Activated T-cell treated with anti-CD3 and anti-CD28 coated beads, Interleukin-2, amount 50 U/mL, for 72 hours (primary cell): ENCODE results near the gene FEM1A. TPM values are rescaled to one million over a fixed set of nuclear protein-coding genes. Genes with fewer than 3 reads are reported as not detected.
A peak's percentile ranks its signal among the peaks of the same experiment; 100 is the strongest.
"Not testable (repeated sequence)": the region's sequence is repeated elsewhere in the genome, so short reads cannot be mapped to it uniquely, and the experiment has no call there.

Source experiments
- ATAC-seq, 2 donors: fragments of 150-1000 bp; cut with Tn5 transposase; replicated peaks in 1 of 2; 2 replicates each; pipeline ENCODE4 v1.10.0; 2021; ENCODE audit warnings: moderate library complexity in 2 of 2, mild to moderate bottlenecking in 1 of 2
- DNase-seq, 2 donors: peaks; one replicate each; pipeline ENCODE4 v3.0.0; 2021 to 2022; ENCODE audit warnings: mixed read lengths in 1 of 2
- H3K27ac Mint-ChIP-seq: one replicate; pipeline ENCODE4 v1.8.0; 2022; ENCODE audit warnings: mild to moderate bottlenecking, moderate library complexity, mixed read lengths
- H3K27me3 Mint-ChIP-seq: one replicate; pipeline ENCODE4 v1.8.0; 2022; ENCODE audit warnings: low read depth, mixed read lengths
- H3K36me3 Mint-ChIP-seq, 2 donors: one replicate each; pipeline ENCODE4 v1.8.0; 2022; ENCODE audit warnings: mixed read lengths in 2 of 2, mild to moderate bottlenecking in 1 of 2; ENCODE audit not compliant: insufficient read depth in 2 of 2
- H3K4me1 Mint-ChIP-seq: one replicate; pipeline ENCODE4 v1.8.0; 2022; ENCODE audit warnings: low read depth, mixed read lengths
- H3K4me3 Mint-ChIP-seq, 2 donors: one replicate each; pipeline ENCODE4 v1.8.0; 2022; ENCODE audit warnings: mild to moderate bottlenecking in 2 of 2, mixed read lengths in 2 of 2, moderate library complexity in 2 of 2
- H3K9me3 Mint-ChIP-seq, 2 donors: one replicate each; pipeline ENCODE4 v1.8.0; 2022; ENCODE audit warnings: mixed read lengths in 2 of 2
- total RNA-seq, 2 donors: library from RNA; stranded (reverse); gene quantifications; one replicate each; pipeline ENCODE4 v1.2.3, GENCODE V29; 2022

Gene FEM1A
- total RNA-seq, 2 donors from 2014 or later = 9.8 to 11.8 TPM

- H3K27me3 Mint-ChIP-seq = no peaks in the 10 kb centered on the region
- no peak for DNase-seq
- H3K27ac Mint-ChIP-seq = peak overlapping the region; percentile 87
- ATAC-seq = no peak
- H3K4me3 Mint-ChIP-seq = peak overlapping the region; percentile 51 to 70
- H3K36me3 Mint-ChIP-seq = peaks cover 5 to 8% of the 10 kb centered on the region in 2 donors
- no peaks in the 10 kb centered on the region for H3K9me3 Mint-ChIP-seq
- H3K4me1 Mint-ChIP-seq = peaks cover 33% of the 10 kb centered on the region
Measured at GRCh38 chr19:4829001-4829712, 37.6 kb downstream of the FEM1A start.

GRCh38 chr19:4830332-4830731 is 38.8 kb downstream of the FEM1A start:
- Mint-ChIP-seq H3K27ac (peak overlapping the region; percentile 98), H3K9me3 (no peaks in the 10 kb centered on the region), H3K4me1 (peaks cover 33% of the 10 kb centered on the region), H3K4me3 (peak overlapping the region; percentile 89 to 91), H3K36me3 (peaks cover 5 to 8% of the 10 kb centered on the region in 2 donors), H3K27me3 (no peaks in the 10 kb centered on the region)
- no peak for DNase-seq
- ATAC-seq = no peak

- no peak for DNase-seq
- ATAC-seq = no peak
- Mint-ChIP-seq H3K9me3 (no peaks in the 10 kb centered on the region), H3K4me3 (peak overlapping the region; percentile 89 to 91), H3K27ac (peak overlapping the region; percentile 98), H3K4me1 (peaks cover 33% of the 10 kb centered on the region), H3K27me3 (no peaks in the 10 kb centered on the region), H3K36me3 (peaks cover 5 to 8% of the 10 kb centered on the region in 2 donors)
Measured at GRCh38 chr19:4830768-4831265, 39.3 kb downstream of the FEM1A start.

DNA sequence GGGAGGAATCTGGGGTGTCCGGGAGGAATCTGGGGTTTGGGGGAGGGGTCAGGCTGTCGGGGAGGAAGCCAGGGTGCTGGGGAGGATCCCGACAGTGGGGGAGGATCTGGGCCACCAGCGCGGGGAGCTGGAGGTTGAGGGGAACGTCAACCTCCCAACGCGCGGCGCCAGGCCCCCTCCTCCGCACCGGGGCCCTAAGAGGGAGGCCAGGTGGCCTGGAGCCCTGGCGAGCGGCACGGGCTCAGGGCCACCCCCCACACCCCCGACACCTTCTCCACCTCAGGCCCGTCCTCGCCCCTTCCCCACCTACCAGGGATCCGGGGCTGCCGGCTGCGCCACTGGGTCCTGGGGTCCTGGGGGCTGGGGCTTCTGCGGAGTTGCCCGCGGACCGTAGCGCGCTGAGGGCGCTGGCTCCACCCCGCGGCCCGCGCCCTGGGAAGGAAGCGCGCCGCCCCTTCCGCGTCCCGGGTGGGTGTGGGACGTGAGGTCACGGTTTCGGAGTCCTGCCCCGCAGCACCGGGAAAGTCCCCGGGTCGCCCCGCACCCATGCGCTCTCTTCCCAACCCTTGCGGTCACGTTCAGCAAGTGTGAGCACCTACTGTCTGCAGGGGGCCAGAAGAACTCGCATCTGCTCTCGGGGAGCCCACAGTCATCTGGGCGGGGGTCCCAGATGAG is 39.9 kb downstream of the FEM1A start, which contains the start of gene TICAM1:
Gene TICAM1 (minus strand): TSS at position 409 of the 675 bp plus-strand sequence. CDS start 13,335 bp downstream, outside the sequence.
- Mint-ChIP-seq H3K36me3 (peaks cover 5 to 8% of the 10 kb centered on the region in 2 donors), H3K27me3 (no peaks in the 10 kb centered on the region), H3K4me1 (peaks cover 33% of the 10 kb centered on the region), H3K4me3 (peak within 1 kb of the TSS; percentile 89 to 91), H3K9me3 (no peaks in the 10 kb centered on the region), H3K27ac (peak within 1 kb of the TSS; percentile 98)
- DNase-seq (peak; percentile 83), ATAC-seq (peak; percentile 96 to 98)

- Mint-ChIP-seq H3K27ac (peak overlapping the region; percentile 57), H3K4me1 (peaks cover 33% of the 10 kb centered on the region), H3K4me3 (peak overlapping the region; percentile 89 to 91)
- not testable (repeated sequence) for H3K9me3 Mint-ChIP-seq, ATAC-seq, H3K36me3 Mint-ChIP-seq, DNase-seq, H3K27me3 Mint-ChIP-seq
Measured at GRCh38 chr19:4831979-4832340, 40.4 kb downstream of the FEM1A start.

DNA sequence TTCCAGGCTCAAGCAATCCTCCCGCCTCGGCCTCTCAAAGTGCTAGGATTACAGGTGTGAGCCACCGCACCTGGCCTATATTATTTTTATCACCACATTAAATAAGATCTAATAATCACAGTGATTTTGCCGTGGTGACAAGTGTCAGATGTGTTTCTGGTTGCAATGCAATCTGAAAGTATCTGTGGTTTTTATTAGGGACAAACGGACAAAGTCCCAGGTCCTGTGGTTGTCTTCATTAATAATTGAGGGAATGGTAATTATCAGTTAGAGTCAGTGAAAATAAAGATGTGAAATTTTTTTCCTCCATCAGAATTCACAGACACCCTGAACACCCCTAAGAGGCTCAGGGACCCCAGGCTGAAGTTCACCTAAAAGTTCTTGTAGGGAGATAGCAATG is 41.2 kb downstream of the FEM1A start:
- H3K27ac Mint-ChIP-seq = peak overlapping the region; percentile 79
- H3K4me1 Mint-ChIP-seq = peaks cover 29% of the 10 kb centered on the region
- H3K27me3 Mint-ChIP-seq = no peaks in the 10 kb centered on the region
- DNase-seq (no peak), ATAC-seq (no peak)
- peaks cover 5 to 8% of the 10 kb centered on the region in 2 donors for H3K36me3 Mint-ChIP-seq
- no peaks in the 10 kb centered on the region for H3K9me3 Mint-ChIP-seq
- peak overlapping the region; percentile 63 for H3K4me3 Mint-ChIP-seq

GRCh38 chr19:4839192-4839591 is 47.7 kb downstream of the FEM1A start:
- Mint-ChIP-seq H3K9me3 (no peaks in the 10 kb centered on the region), H3K4me1 (peaks cover 15% of the 10 kb centered on the region)

DNA sequence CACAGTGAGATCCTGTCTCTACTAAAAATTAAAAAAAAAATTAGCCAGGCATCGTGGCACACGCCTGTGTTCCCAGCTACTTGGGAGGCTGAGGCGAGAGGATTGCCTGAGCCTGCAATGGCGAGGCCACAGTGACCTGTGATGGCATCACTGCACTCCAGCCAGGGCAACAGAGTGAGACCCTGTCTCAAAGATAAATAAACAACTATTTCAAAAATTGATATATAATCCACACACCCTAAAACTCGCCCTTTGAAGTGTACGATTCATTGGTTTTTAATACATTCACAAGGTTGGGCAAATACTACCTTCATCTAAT is 52.1 kb downstream of the FEM1A start:
- peaks cover 7 to 16% of the 10 kb centered on the region in 2 donors for H3K36me3 Mint-ChIP-seq
- no peak for ATAC-seq
- H3K4me3 Mint-ChIP-seq = no peak overlapping the region
- H3K9me3 Mint-ChIP-seq = no peaks in the 10 kb centered on the region
- H3K4me1 Mint-ChIP-seq = peaks cover 15% of the 10 kb centered on the region
- DNase-seq = no peak
- no peaks in the 10 kb centered on the region for H3K27me3 Mint-ChIP-seq
- no peak overlapping the region for H3K27ac Mint-ChIP-seq

More at GRCh38 chr19:4839192-4839591, 47.7 kb downstream of the FEM1A start:
- ATAC-seq (no peak), DNase-seq (no peak)
- Mint-ChIP-seq H3K4me3 (no peak overlapping the region), H3K27ac (no peak overlapping the region), H3K27me3 (no peaks in the 10 kb centered on the region), H3K36me3 (peaks cover 7 to 15% of the 10 kb centered on the region in 2 donors)

GRCh38 chr19:4844348-4845179 is 53.0 kb downstream of the FEM1A start:
- no peak overlapping the region for H3K27ac Mint-ChIP-seq
- no peak overlapping the region for H3K4me3 Mint-ChIP-seq
- peaks cover 15% of the 10 kb centered on the region for H3K4me1 Mint-ChIP-seq
- peaks cover 7 to 16% of the 10 kb centered on the region in 2 donors for H3K36me3 Mint-ChIP-seq
- no peaks in the 10 kb centered on the region for H3K9me3 Mint-ChIP-seq
- ATAC-seq = no peak
- no peaks in the 10 kb centered on the region for H3K27me3 Mint-ChIP-seq
- no peak for DNase-seq

DNA sequence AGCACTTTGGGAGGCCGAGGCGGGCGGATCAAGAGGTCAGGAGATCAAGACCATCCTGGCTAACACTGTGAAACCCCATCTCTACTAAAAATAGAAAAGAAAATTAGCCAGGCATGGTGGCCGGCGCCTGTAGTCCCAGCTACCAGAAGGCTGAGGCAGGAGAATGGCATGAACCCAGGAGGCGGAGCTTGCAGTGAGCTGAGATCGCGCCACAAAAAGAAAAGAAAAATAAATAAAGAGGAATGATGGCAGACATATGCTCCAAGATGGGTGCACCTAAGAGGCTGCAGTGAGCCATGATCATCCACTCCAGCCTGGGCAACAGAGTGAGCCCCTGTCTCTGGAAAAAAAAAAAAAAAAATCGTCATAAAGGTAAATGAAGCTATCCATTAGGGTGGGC is 54.4 kb downstream of the FEM1A start:
- not testable (repeated sequence) for H3K4me1 Mint-ChIP-seq, H3K4me3 Mint-ChIP-seq

DNA sequence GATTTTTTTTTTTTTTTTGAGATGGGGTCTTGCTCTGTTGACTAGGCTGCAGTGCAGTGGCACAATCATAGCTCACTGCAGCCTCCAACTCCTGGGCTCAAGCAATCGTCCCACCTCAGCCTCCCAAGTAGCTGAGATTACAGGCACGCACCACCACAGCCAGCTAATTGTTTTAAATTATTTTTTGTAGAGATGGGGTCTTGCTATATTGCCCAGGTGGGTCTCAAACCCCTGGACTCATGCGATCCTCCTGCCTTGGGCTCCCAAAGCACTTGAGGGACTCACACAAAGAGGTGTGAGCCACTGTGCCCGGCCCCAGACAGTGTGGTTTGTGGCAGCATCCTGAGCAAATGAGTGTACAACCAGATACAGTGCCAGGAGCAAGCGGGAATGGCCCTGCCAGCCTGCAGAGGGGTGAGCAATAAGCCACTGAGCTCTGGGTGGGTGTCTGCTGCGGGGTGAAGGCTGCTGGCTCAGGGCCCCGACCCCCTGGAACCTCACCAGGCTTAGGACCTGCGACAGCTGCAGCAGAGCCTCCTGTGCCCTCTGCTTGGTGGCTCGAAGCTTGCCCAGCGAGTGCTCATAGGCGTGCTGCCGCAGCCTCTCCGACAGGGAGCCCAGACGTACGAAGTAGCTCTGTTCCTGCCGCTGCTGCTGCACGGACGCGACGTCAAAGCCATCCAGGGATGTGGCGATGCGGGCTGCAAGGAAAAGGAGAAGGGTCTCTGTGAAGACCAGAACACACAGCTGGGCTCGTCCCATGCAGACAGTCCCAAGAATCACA is 55.8 kb downstream of the FEM1A start:
- no peaks in the 10 kb centered on the region for H3K27me3 Mint-ChIP-seq
- H3K27ac Mint-ChIP-seq = no peak overlapping the region
- no peak for DNase-seq
- no peak for ATAC-seq
- H3K4me3 Mint-ChIP-seq = no peak overlapping the region
- H3K9me3 Mint-ChIP-seq = no peaks in the 10 kb centered on the region
- no peaks in the 10 kb centered on the region for H3K4me1 Mint-ChIP-seq
- H3K36me3 Mint-ChIP-seq = peaks cover 2 to 9% of the 10 kb centered on the region in 2 donors

More for the DNA sequence above, 54.4 kb downstream of the FEM1A start:
- ATAC-seq, DNase-seq, H3K9me3 Mint-ChIP-seq, H3K27ac Mint-ChIP-seq, H3K27me3 Mint-ChIP-seq: not testable (repeated sequence)
- peaks cover 6 to 12% of the 10 kb centered on the region in 2 donors for H3K36me3 Mint-ChIP-seq

GRCh38 chr19:4849019-4849418 is 57.5 kb downstream of the FEM1A start:
- Mint-ChIP-seq H3K4me1 (no peaks in the 10 kb centered on the region), H3K27me3 (no peaks in the 10 kb centered on the region), H3K27ac (no peak overlapping the region), H3K9me3 (no peaks in the 10 kb centered on the region), H3K36me3 (peaks cover 0 to 4% of the 10 kb centered on the region in 2 donors), H3K4me3 (no peak overlapping the region)
- ATAC-seq (no peak), DNase-seq (no peak)
